Immature natural killer cell (primary cell): ENCODE data around the gene LRRFIP2. TPM values are rescaled to one million over a fixed set of nuclear protein-coding genes. Genes with fewer than 3 reads are reported as not detected.
"Not testable (repeated sequence)": the region's sequence is repeated elsewhere in the genome, so short reads cannot be mapped to it uniquely, and the experiment has no call there.

Source experiments
- DNase-seq, 3 donors: peaks; one replicate each; pipeline ENCODE4 v3.0.0; 2022; ENCODE audit warnings: mixed read lengths in 1 of 3
- H3K27ac Mint-ChIP-seq, 6 donors: one replicate each; pipeline ENCODE4 v1.8.0; 2020; ENCODE audit warnings: mixed read lengths in 6 of 6, mild to moderate bottlenecking in 5 of 6, inconsistent platforms in 4 of 6, moderate library complexity in 3 of 6
- H3K27me3 Mint-ChIP-seq, 3 donors: one replicate each; pipeline ENCODE4 v1.8.0; 2020 to 2021; ENCODE audit warnings: low read depth in 3 of 3, mild to moderate bottlenecking in 3 of 3, mixed read lengths in 3 of 3, moderate library complexity in 3 of 3, inconsistent platforms in 1 of 3
- H3K36me3 Mint-ChIP-seq, 3 donors: one replicate each; pipeline ENCODE4 v1.8.0; 2020; ENCODE audit warnings: mixed read lengths in 3 of 3, inconsistent platforms in 2 of 3, mild to moderate bottlenecking in 2 of 3
- H3K4me1 Mint-ChIP-seq, 2 donors: one replicate each; pipeline ENCODE4 v1.8.0; 2020; ENCODE audit warnings: inconsistent platforms in 2 of 2, mild to moderate bottlenecking in 2 of 2, mixed read lengths in 2 of 2, moderate library complexity in 1 of 2
- H3K4me3 Mint-ChIP-seq, 5 donors: one replicate each; pipeline ENCODE4 v1.8.0; 2020; ENCODE audit warnings: mild to moderate bottlenecking in 5 of 5, mixed read lengths in 5 of 5, inconsistent platforms in 3 of 5, moderate library complexity in 3 of 5
- H3K9me3 Mint-ChIP-seq, 6 donors: one replicate each; pipeline ENCODE4 v1.8.0; 2020; ENCODE audit warnings: mild to moderate bottlenecking in 6 of 6, mixed read lengths in 6 of 6, inconsistent platforms in 4 of 6, moderate library complexity in 3 of 6
- polyA plus RNA-seq, 3 donors: library from polyadenylated mRNA; unstranded; fragments of 300-500 nt; fragmentation: Illumina TruSeq; gene quantifications; one replicate each; pipeline ENCODE4 v1.2.3, GENCODE V29; 2021

Gene LRRFIP2
- polyA plus RNA-seq, 3 donors from 2014 or later = 7.9 to 26.4 (median 14.3) TPM

DNA sequence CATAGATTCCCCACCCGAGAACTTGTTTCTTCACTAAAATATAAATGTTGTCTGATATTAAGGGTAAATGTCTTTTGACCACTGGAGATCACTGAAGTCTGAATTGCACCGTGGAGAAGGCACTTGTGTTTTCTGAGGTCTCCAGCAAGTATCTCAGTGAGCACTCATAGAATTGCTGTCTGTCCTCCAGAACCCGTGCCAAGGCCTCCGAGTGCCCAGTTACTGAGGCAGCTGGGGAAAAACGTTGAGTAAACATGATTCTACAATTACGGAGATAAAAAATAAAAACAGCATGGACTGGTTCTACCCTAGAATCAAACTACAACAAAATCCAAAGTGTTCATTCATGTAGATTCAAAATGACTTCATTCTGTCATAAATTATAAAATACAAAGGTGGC lies 121.0 kb downstream of the LRRFIP2 start:
- Mint-ChIP-seq H3K4me3 (no peak overlapping the region), H3K36me3 (peaks cover 17 to 61% (median 34%) of the 10 kb centered on the region in 3 donors), H3K4me1 (no peaks in the 10 kb centered on the region), H3K27me3 (peaks cover 0 to 2% (median 0%) of the 10 kb centered on the region in 3 donors), H3K27ac (peak overlapping the region in 2 of 6 donors; percentile 34 to 43), H3K9me3 (no peaks in the 10 kb centered on the region)
- DNase-seq = no peak

- no peaks in the 10 kb centered on the region for H3K9me3 Mint-ChIP-seq
- peaks cover 17 to 62% (median 39%) of the 10 kb centered on the region in 3 donors for H3K36me3 Mint-ChIP-seq
- DNase-seq = no peak
- peaks cover 0 to 2% (median 0%) of the 10 kb centered on the region in 3 donors for H3K27me3 Mint-ChIP-seq
- H3K27ac Mint-ChIP-seq = peak overlapping the region in 5 of 6 donors; percentile 18 to 53 (median 34)
- H3K4me1 Mint-ChIP-seq = no peaks in the 10 kb centered on the region
- H3K4me3 Mint-ChIP-seq = no peak overlapping the region
Observed at GRCh38 chr3:37052860-37053259, 121.5 kb downstream of the LRRFIP2 start.

DNA sequence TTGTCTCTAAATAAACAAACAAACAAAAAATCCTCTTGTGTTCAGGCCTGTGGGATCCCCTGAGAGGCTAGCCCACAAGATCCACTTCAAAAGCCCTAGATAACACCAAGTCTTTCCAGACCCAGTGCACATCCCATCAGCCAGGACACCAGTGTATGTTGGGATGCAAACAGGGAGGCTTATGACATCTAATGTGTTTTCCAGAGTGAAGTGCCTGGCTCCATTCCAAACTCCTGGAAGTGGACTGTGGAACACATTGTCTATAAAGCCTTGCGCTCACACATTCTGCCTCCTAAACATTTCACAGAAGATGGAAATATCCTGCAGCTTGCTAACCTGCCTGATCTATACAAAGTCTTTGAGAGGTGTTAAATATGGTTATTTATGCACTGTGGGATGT lies 124.1 kb downstream of the LRRFIP2 start:
- Mint-ChIP-seq H3K4me1 (peaks cover 0 to 5% of the 10 kb centered on the region in 2 donors), H3K27me3 (no peaks in the 10 kb centered on the region), H3K36me3 (peaks cover 14 to 63% (median 32%) of the 10 kb centered on the region in 3 donors), H3K4me3 (no peak overlapping the region), H3K9me3 (no peaks in the 10 kb centered on the region), H3K27ac (peak overlapping the region in 1 of 6 donors; percentile 57)
- no peak for DNase-seq

DNA sequence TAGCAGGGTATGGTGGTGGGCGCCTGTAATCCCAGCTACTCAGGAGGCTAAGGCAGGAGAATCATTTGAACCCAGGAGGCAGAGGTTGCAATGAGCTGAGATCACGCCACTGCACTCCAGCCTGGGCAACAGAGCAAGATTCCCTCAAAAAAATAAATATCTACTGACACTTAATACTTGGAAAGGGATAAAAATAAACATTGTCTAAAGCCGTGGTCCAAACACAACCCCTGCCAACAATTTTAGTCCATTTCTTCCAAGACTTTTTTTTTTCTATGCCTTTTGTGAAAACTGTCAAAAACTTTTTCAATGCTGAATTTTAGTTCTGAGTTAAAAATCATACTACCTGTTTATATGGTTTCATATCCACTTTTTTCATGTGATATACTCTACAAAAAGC lies 131.7 kb downstream of the LRRFIP2 start:
- H3K9me3 Mint-ChIP-seq, H3K27ac Mint-ChIP-seq, DNase-seq, H3K27me3 Mint-ChIP-seq, H3K4me3 Mint-ChIP-seq: not testable (repeated sequence)
- Mint-ChIP-seq H3K4me1 (peaks cover 0 to 11% of the 10 kb centered on the region in 2 donors), H3K36me3 (peaks cover 13 to 39% (median 22%) of the 10 kb centered on the region in 3 donors)

GRCh38 chr3:37041546-37042195 lies 132.7 kb downstream of the LRRFIP2 start:
- no peaks in the 10 kb centered on the region for H3K27me3 Mint-ChIP-seq
- H3K4me3 Mint-ChIP-seq = no peak overlapping the region
- H3K9me3 Mint-ChIP-seq = no peaks in the 10 kb centered on the region
- H3K36me3 Mint-ChIP-seq = peaks cover 15 to 36% (median 19%) of the 10 kb centered on the region in 3 donors
- no peak for DNase-seq
- H3K4me1 Mint-ChIP-seq = peaks cover 0 to 5% of the 10 kb centered on the region in 2 donors
- H3K27ac Mint-ChIP-seq = peak overlapping the region in 1 of 6 donors; percentile 7

DNA sequence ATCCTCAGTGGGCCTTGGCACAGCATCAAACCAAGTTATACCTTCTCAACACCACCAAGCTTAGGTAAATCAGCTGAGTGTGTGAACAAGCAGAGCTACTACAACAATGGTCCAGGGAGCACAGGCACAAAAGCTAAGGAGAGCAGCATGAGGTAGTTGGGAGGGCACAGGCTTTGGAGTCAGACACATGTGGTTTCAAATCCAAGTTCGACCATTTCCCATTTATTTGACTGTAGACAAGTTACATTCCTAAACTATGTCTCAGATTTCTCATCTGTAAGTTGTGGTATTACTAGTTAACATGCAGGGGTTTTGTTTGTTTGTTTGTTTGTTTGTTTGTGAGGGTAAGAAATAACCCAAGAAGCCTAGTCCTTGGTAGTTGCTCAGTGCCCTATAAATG lies 134.2 kb downstream of the LRRFIP2 start:
- no peak for DNase-seq
- Mint-ChIP-seq H3K27me3 (no peaks in the 10 kb centered on the region), H3K36me3 (peaks cover 24 to 44% (median 33%) of the 10 kb centered on the region in 3 donors), H3K27ac (peak overlapping the region in 4 of 6 donors; percentile 27 to 51 (median 29)), H3K4me1 (peaks cover 0 to 5% of the 10 kb centered on the region in 2 donors), H3K4me3 (no peak overlapping the region), H3K9me3 (no peaks in the 10 kb centered on the region)

DNA sequence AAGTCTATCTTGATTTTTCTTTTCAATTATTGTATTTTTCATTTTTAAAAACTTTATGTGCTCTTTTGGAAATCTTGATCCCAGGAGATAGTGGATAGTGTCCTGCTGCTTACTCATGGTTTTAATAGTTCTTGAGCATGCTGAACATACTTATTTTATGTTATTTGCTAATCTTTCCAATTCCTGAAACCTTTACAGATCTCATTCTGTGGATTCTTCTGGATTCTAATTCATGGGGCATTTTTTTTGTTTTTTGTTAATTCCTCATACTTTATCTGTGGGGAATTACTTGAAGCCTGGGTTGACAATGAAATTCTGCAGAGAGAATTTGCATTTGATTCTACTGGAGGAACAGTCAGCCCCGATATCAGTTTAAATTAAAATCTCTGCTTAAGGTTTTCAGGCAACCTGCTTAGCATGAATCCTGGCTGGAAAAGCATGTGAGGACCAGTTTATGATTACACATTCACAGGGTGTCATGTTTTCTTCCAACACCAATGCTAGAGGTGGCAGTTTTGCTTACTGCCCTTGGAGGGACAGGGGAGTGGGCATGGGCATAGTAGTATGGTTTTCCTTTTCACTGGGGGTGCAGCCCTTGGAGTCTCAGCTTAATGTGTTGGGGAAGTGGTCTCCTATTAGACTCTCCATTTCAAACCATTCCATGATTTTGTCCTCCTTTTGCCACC lies 135.1 kb downstream of the LRRFIP2 start:
- DNase-seq = no peak
- Mint-ChIP-seq H3K4me3 (no peak overlapping the region), H3K9me3 (no peaks in the 10 kb centered on the region), H3K4me1 (peaks cover 0 to 5% of the 10 kb centered on the region in 2 donors), H3K36me3 (peaks cover 29 to 46% (median 40%) of the 10 kb centered on the region in 3 donors), H3K27me3 (no peaks in the 10 kb centered on the region), H3K27ac (peak overlapping the region in 3 of 6 donors; percentile 34 to 55 (median 51))

DNA sequence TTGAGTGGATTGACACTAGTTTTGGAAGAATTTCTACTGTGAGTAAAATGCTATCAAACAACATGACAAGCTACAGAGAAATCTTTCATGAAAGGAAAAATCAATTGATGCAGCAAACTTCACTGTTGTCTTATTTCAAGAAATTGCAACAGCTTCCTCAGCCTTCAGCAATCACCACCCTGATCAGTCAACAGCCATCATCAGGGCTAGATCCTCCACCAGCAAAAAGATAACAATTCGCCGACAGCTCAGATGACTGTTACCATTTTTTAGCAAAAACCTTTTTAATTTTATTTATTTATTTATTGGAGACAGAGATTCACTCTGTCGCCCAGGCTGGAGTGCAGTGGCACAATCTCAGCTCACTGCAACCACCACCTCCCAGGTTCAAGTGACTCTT lies 137.0 kb downstream of the LRRFIP2 start:
- H3K27me3 Mint-ChIP-seq = no peaks in the 10 kb centered on the region
- H3K4me3 Mint-ChIP-seq = no peak overlapping the region
- peaks cover 31 to 54% (median 49%) of the 10 kb centered on the region in 3 donors for H3K36me3 Mint-ChIP-seq
- peaks cover 0 to 5% of the 10 kb centered on the region in 2 donors for H3K4me1 Mint-ChIP-seq
- DNase-seq = no peak
- H3K27ac Mint-ChIP-seq = no peak overlapping the region
- no peaks in the 10 kb centered on the region for H3K9me3 Mint-ChIP-seq

DNA sequence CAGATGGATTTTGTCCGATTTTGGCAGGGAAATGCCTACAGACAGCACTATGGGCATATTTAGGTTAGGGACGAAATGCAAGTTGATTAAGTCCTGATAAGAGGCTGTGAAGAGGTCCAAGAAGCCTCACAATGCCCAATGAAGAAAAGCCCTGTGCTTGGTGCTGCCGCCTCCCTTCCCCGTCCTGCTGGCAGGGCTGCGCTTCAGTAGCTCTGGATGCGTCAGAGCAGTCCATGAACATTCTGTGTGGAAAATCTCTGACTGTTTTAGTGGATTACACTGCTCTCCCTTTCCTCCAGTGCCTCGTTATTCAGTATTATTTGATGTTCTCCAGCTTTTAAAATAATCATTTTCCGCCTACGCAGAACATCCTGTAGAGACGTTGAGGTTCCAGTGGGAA lies 141.4 kb downstream of the LRRFIP2 start:
- Mint-ChIP-seq H3K4me1 (no peaks in the 10 kb centered on the region), H3K27me3 (peaks cover 0 to 1% (median 0%) of the 10 kb centered on the region in 3 donors), H3K4me3 (no peak overlapping the region), H3K36me3 (peaks cover 34 to 70% (median 36%) of the 10 kb centered on the region in 3 donors), H3K27ac (no peak overlapping the region), H3K9me3 (no peaks in the 10 kb centered on the region)
- DNase-seq = no peak

DNA sequence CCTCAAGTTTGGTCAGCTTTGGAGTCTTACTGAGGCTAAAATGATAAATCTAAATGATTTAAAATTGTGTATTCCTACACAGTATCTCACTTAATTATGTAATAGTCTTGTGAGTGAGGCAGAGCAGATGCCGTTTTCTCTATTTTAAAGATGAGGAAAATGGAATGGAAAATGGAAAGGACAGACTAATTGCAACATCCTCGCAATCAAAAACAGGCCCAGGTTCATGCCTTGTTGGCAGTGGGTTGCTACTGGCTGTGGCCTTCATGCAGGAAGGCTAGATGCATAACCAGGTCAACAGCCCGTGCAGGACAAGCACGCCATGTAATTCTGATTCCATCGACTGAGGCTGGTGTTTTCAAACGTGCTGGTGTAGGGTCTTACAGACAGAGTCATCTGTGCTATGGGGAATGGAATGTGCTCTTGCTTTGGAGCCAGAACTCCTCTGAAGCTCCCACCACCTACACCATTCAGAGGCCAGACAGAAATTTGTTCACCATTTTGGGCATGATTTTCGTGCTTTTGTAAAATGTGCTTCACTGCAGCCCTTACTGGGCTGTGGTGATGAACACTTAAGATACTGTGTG lies 143.2 kb downstream of the LRRFIP2 start:
- Mint-ChIP-seq H3K27me3 (peaks cover 0 to 1% (median 0%) of the 10 kb centered on the region in 3 donors), H3K36me3 (peaks cover 32 to 61% (median 32%) of the 10 kb centered on the region in 3 donors), H3K4me1 (no peaks in the 10 kb centered on the region), H3K27ac (peak overlapping the region in 1 of 6 donors; percentile 60), H3K4me3 (no peak overlapping the region), H3K9me3 (no peaks in the 10 kb centered on the region)
- no peak for DNase-seq

DNA sequence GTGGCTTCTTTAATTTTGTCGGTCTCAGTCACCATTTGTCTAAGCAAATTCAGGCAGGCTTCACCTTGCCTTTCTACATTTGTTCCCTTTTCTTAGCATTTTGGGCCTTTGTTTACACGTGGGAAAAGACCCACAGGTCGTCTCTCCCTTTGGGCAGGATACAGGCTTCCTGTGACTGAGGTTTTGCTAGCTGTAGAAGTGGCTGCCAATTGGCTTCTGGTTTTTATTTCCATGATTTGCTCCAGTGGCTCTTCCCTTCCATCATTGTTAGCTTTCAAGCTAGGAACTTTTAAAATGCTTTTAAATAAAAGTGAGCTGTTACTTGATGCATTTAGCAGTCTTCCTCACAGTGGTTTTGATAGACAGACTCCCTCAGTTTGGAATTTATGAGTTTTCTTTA lies 143.8 kb downstream of the LRRFIP2 start:
- peaks cover 28 to 61% (median 31%) of the 10 kb centered on the region in 3 donors for H3K36me3 Mint-ChIP-seq
- no peak for DNase-seq
- H3K4me3 Mint-ChIP-seq = no peak overlapping the region
- no peaks in the 10 kb centered on the region for H3K4me1 Mint-ChIP-seq
- H3K27me3 Mint-ChIP-seq = peaks cover 0 to 1% (median 0%) of the 10 kb centered on the region in 3 donors
- H3K27ac Mint-ChIP-seq = peak overlapping the region in 1 of 6 donors; percentile 60
- H3K9me3 Mint-ChIP-seq = no peaks in the 10 kb centered on the region

DNA sequence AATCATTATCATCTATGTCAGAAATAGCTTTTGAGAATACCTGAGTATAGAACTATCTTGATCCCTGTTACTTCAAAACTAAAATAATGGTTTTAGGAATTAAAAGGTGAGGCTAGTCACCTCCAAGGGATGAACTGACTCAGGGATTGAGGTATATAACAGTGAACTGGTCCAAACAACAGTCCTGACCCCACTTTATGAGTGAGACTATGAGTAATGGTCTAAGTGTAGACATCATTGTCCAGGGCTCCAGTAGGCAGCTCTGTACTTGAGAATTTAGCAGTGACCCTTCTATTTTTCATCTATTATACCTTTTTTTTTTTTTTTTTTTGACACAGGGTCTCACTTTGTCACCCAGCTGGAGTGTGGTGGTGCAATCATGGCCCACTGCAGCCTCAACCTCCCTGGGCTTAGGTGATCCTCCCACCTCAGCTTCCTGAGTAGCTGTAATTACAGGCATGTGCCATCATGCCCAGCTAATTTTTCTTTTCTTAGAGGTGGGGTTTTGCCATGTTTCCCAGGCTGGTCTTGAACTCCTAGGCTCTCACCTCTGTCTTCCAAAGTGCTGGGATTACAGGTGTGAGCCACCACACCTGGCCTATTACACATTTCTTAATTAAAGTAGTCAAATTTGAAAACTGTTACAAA lies 144.7 kb downstream of the LRRFIP2 start:
- H3K27ac Mint-ChIP-seq = no peak overlapping the region
- no peaks in the 10 kb centered on the region for H3K4me1 Mint-ChIP-seq
- H3K36me3 Mint-ChIP-seq = peaks cover 19 to 56% (median 21%) of the 10 kb centered on the region in 3 donors

DNA sequence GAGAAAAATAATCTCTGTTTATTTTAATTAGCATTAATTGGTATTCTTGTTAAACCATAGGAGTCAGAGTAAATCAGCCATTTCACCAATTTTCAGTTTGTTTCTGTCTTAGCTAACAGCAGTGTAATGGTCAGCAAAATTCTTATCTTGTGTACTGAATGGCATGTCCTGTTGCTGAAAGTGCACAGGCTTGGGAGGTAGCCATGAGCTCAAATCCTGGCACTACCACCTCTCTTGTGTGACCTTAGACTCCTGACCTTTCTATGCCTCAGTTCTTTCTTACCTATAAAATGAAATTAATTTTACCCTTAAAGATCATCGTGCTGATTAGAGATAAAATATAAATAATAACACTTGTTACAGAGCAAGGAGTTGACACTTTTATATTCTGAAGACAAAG lies 145.3 kb downstream of the LRRFIP2 start:
- Mint-ChIP-seq H3K9me3 (no peaks in the 10 kb centered on the region), H3K36me3 (peaks cover 18 to 53% (median 18%) of the 10 kb centered on the region in 3 donors), H3K27ac (peak overlapping the region in 1 of 6 donors; percentile 13), H3K4me1 (no peaks in the 10 kb centered on the region), H3K4me3 (no peak overlapping the region), H3K27me3 (peaks cover 0 to 1% (median 0%) of the 10 kb centered on the region in 3 donors)
- no peak for DNase-seq

More for the DNA sequence above, 144.7 kb downstream of the LRRFIP2 start:
- Mint-ChIP-seq H3K4me3 (no peak overlapping the region), H3K27me3 (peaks cover 0 to 1% (median 0%) of the 10 kb centered on the region in 3 donors), H3K9me3 (no peaks in the 10 kb centered on the region)
- DNase-seq = no peak
